SK-N-SH treated with all-trans-retinoic acid at 6 μM for 48 hours (cell line): ENCODE data around the gene SSU72.

Source experiments
- ATAC-seq: fragments of 200-7000 bp; cut with Tn5 transposase; 3 replicates; pipeline ENCODE4 v1.9.1; 2020; ENCODE audit warnings: mild to moderate bottlenecking, moderate library complexity
- ARNTL ChIP-seq: fragments of 450-650 bp; formaldehyde crosslinking; IDR thresholded peaks from 2 replicates; pipeline ENCODE4 v1.5.0; 2020; ENCODE audit warnings: low read depth, mild to moderate bottlenecking, moderate library complexity, borderline replicate concordance
- BACH2 ChIP-seq: fragments of 250-450 bp; sonication (Bioruptor Pico); IDR thresholded peaks from 2 replicates; pipeline ENCODE4 v1.9.0; 2021; ENCODE audit warnings: mild to moderate bottlenecking, borderline replicate concordance
- CREB5 ChIP-seq: fragments of 250-450 bp; sonication (Bioruptor Pico); IDR thresholded peaks from 2 replicates; pipeline ENCODE4 v1.5.1; 2020; ENCODE audit warnings: low read depth, mild to moderate bottlenecking, moderate library complexity
- CSDC2 ChIP-seq: fragments of 250-450 bp; sonication (Bioruptor Pico); IDR thresholded peaks from 2 replicates; pipeline ENCODE4 v1.5.0; 2020; ENCODE audit warnings: mild to moderate bottlenecking, moderate library complexity
- CSRNP3 ChIP-seq: fragments of 250-450 bp; sonication (Bioruptor Pico); IDR thresholded peaks from 2 replicates; pipeline ENCODE4 v1.5.1; 2021; ENCODE audit warnings: mild to moderate bottlenecking, moderate library complexity
- ESRRG ChIP-seq: fragments of 250-450 bp; sonication (Bioruptor Pico); IDR thresholded peaks from 2 replicates; pipeline ENCODE4 v1.6.1; 2021; ENCODE audit warnings: mild to moderate bottlenecking
- GLIS3 ChIP-seq: fragments of 250-450 bp; sonication (Bioruptor Pico); IDR thresholded peaks from 2 replicates; pipeline ENCODE4 v1.5.0; 2020; ENCODE audit warnings: mild to moderate bottlenecking, moderate library complexity
- ISL1 ChIP-seq: fragments of 250-450 bp; sonication (Bioruptor Pico); IDR thresholded peaks from 2 replicates; pipeline ENCODE4 v2.1.2; 2022; ENCODE audit warnings: mild to moderate bottlenecking, moderate library complexity
- OSR1 ChIP-seq: fragments of 250-450 bp; sonication (Bioruptor Pico); IDR thresholded peaks from 2 replicates; pipeline ENCODE4 v1.8.0; 2022; ENCODE audit warnings: moderate library complexity, mild to moderate bottlenecking, inconsistent platforms
- PATZ1 ChIP-seq: fragments of 250-450 bp; sonication (Bioruptor Pico); IDR thresholded peaks from 2 replicates; pipeline ENCODE4 v1.8.0; 2020; ENCODE audit warnings: mild to moderate bottlenecking, moderate library complexity, borderline replicate concordance
- POU6F1 ChIP-seq: fragments of 250-450 bp; sonication (Bioruptor Pico); IDR thresholded peaks from 2 replicates; pipeline ENCODE4 v1.8.0; 2021; ENCODE audit warnings: low read depth, mild to moderate bottlenecking, moderate library complexity, borderline replicate concordance
- PPARA ChIP-seq: fragments of 250-450 bp; sonication (Bioruptor Pico); IDR thresholded peaks from 2 replicates; pipeline ENCODE4 v1.5.0; 2020; ENCODE audit warnings: mild to moderate bottlenecking, borderline replicate concordance
- RARB ChIP-seq: fragments of 250-450 bp; sonication (Bioruptor Pico); IDR thresholded peaks from 2 replicates; pipeline ENCODE4 v1.8.0; 2021; ENCODE audit warnings: mild to moderate bottlenecking, moderate library complexity
- SNAI2 ChIP-seq: fragments of 250-450 bp; sonication (Bioruptor Pico); IDR thresholded peaks from 2 replicates; pipeline ENCODE4 v1.5.0; 2020; ENCODE audit warnings: mild to moderate bottlenecking, moderate library complexity
- TCF4 ChIP-seq: fragments of 250-450 bp; sonication (Bioruptor Pico); IDR thresholded peaks from 2 replicates; pipeline ENCODE4 v1.8.0; 2021; ENCODE audit warnings: mild to moderate bottlenecking, moderate library complexity, borderline replicate concordance
- TOX ChIP-seq: fragments of 250-450 bp; sonication (Bioruptor Pico); IDR thresholded peaks from 2 replicates; pipeline ENCODE4 v1.8.0; 2021; ENCODE audit warnings: mild to moderate bottlenecking, moderate library complexity, borderline replicate concordance
- TSHZ2 ChIP-seq: fragments of 250-450 bp; sonication (Bioruptor Pico); IDR thresholded peaks from 2 replicates; pipeline ENCODE4 v1.5.0; 2020; ENCODE audit warnings: mild to moderate bottlenecking, moderate library complexity
- ZC3H10 ChIP-seq: fragments of 250-450 bp; sonication (Bioruptor Pico); IDR thresholded peaks from 2 replicates; pipeline ENCODE4 v1.5.1; 2021; ENCODE audit warnings: mild to moderate bottlenecking, moderate library complexity
- ZFP3 ChIP-seq: fragments of 250-450 bp; sonication (Bioruptor Pico); IDR thresholded peaks from 2 replicates; pipeline ENCODE4 v1.5.0; 2020; ENCODE audit warnings: mild to moderate bottlenecking, moderate library complexity
- ZFP30 ChIP-seq: fragments of 450-650 bp; formaldehyde crosslinking; IDR thresholded peaks from 2 replicates; pipeline ENCODE4 v1.5.0; 2022; ENCODE audit warnings: mild to moderate bottlenecking, moderate library complexity
- ZNF565 ChIP-seq: fragments of 450-650 bp; formaldehyde crosslinking; conservative IDR thresholded peaks from 2 replicates; pipeline ENCODE4 v1.5.0; 2020; ENCODE audit warnings: low read depth, mild to moderate bottlenecking, moderate library complexity
- ZNF70 ChIP-seq: fragments of 450-650 bp; formaldehyde crosslinking; IDR thresholded peaks from 2 replicates; pipeline ENCODE4 v1.5.0; 2020; ENCODE audit warnings: mild to moderate bottlenecking, moderate library complexity
- ZNF8 ChIP-seq: fragments of 450-650 bp; formaldehyde crosslinking; IDR thresholded peaks from 2 replicates; pipeline ENCODE4 v1.5.0; 2020; ENCODE audit warnings: mild to moderate bottlenecking, moderate library complexity

SSU72 gene

GRCh38 chr1:1529321-1529720, 45.3 kb downstream of the SSU72 start:
- no peak for ATAC-seq
- TF ChIP-seq ZNF70 (CRISPR knock-in tag) (no peak), PPARA (CRISPR knock-in tag) (no peak), CSRNP3 (no peak), CSDC2 (CRISPR knock-in tag) (no peak), ZNF565 (no peak), SNAI2 (no peak), ZFP3 (CRISPR knock-in tag) (no peak), TOX (CRISPR knock-in tag) (no peak), TCF4 (CRISPR knock-in tag) (no peak), BACH2 (no peak), TSHZ2 (CRISPR knock-in tag) (no peak), ZFP30 (CRISPR knock-in tag) (no peak), GLIS3 (CRISPR knock-in tag) (no peak), ZNF8 (CRISPR knock-in tag) (no peak), ARNTL (no peak), ZC3H10 (no peak)
- TF ChIP-seq, all 23 proteins: peak for 0

GRCh38 chr1:1528301-1529267, 46.1 kb downstream of the SSU72 start:
- ATAC-seq: no peak
- TF ChIP-seq ZNF8 (CRISPR knock-in tag): no peak
- TF ChIP-seq SNAI2: no peak
- TF ChIP-seq CREB5: no peak
- TF ChIP-seq ZNF565: no peak
- no peak for TF ChIP-seq PATZ1 (CRISPR knock-in tag)
- TF ChIP-seq RARB (CRISPR knock-in tag): no peak
- TF ChIP-seq ZFP30 (CRISPR knock-in tag): no peak
- TF ChIP-seq BACH2: no peak
- no peak for TF ChIP-seq CSDC2 (CRISPR knock-in tag)
- no peak for TF ChIP-seq ESRRG (CRISPR knock-in tag)
- no peak for TF ChIP-seq ISL1
- no peak for TF ChIP-seq PPARA (CRISPR knock-in tag)
- TF ChIP-seq OSR1: no peak
- TF ChIP-seq POU6F1 (CRISPR knock-in tag): no peak
- no peak for TF ChIP-seq TCF4 (CRISPR knock-in tag)
- no peak for TF ChIP-seq ARNTL
- TF ChIP-seq TSHZ2 (CRISPR knock-in tag): no peak
